ENCODE data around the gene KCNH2. TPM values are rescaled to one million over a fixed set of nuclear protein-coding genes. Genes with fewer than 3 reads are reported as not detected.

KCNH2 gene
- total RNA-seq, 4 donors from 2014 or later: 0.70 TPM; not detected in 3

DNA sequence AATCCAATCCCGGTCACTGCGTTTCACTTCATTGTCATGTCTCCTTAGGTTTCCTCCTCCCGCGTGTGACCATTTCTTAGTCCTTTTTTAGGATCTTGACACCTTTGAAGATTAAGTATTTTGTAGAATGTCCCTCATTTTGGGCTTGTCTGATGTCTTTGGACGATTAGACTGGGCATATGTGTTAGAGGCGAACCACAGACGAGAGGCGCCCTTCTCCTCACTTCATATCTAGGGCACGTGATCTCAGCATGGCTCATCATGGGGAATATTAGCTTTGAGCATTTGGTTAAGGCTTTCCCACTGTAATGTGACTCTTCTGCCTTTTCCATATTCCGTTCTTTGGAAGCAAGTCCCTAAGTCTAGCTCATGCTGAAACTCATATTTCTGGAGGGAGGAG, 59.0 kb downstream of the KCNH2 start:
- DNase-seq (ENCODE audit: low spot score in 2 of 2): no peak
- Histone ChIP-seq H3K9me3 (no peaks in the 10 kb centered on the region), H3K36me3 (no peaks in the 10 kb centered on the region), H3K27ac (no peak overlapping the region), H3K4me3 (no peak overlapping the region), H3K27me3 (peaks cover 28% of the 10 kb centered on the region), H3K4me1 (no peaks in the 10 kb centered on the region)
- TF ChIP-seq, protein P1, sequence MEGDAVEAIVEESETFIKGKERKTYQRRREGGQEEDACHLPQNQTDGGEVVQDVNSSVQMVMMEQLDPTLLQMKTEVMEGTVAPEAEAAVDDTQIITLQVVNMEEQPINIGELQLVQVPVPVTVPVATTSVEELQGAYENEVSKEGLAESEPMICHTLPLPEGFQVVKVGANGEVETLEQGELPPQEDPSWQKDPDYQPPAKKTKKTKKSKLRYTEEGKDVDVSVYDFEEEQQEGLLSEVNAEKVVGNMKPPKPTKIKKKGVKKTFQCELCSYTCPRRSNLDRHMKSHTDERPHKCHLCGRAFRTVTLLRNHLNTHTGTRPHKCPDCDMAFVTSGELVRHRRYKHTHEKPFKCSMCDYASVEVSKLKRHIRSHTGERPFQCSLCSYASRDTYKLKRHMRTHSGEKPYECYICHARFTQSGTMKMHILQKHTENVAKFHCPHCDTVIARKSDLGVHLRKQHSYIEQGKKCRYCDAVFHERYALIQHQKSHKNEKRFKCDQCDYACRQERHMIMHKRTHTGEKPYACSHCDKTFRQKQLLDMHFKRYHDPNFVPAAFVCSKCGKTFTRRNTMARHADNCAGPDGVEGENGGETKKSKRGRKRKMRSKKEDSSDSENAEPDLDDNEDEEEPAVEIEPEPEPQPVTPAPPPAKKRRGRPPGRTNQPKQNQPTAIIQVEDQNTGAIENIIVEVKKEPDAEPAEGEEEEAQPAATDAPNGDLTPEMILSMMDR (IDR thresholded peaks at IDR 0.05): no peak
- 89% methylated on average over 10 of the region's 10 CpGs for WGBS

DNA sequence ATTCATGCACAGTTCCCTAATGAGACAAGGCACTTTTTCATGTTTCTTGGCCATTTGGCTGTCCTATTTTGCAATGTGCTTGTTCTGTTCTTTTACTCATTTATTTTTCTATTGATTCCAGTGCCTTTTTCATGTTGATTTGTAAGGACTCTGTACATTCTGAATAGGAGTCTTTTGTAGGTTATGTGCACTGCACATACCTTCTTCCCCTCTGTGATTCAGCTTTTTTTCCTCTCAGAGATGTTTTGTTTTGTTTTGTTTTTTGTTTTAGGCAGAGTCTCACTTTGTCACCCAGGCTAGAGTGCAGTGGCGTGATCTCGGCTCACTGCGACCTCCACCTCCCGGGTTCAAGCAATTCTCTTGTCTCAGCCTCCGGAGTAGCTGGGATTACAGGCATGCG, 59.7 kb downstream of the KCNH2 start:
- WGBS: 91% methylated on average over 6 of the region's 6 CpGs

DNA sequence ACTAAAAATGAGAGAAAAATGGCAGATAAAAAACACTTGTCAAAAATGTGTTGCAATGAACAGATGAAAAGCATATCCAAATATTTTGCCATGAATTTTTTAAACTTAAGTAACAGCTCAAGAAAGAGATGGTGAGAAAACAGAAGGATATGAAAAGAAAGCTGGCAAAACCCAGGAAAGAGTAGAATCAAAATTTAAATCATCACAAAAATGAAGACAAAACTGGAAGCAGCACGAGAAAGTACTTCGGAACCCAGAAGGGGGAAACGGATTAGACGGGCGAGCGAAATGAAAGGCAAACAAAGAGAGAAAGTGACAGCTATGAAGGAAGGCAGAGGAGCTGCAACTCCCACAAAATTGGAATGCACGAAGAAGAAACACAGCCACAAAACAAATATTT, 60.2 kb downstream of the KCNH2 start:
- WGBS: 45% methylated on average over 7 of the region's 7 CpGs

More for the DNA sequence above, 59.7 kb downstream of the KCNH2 start:
- Histone ChIP-seq H3K36me3 (no peaks in the 10 kb centered on the region), H3K4me3 (no peak overlapping the region), H3K9me3 (no peaks in the 10 kb centered on the region), H3K27ac (no peak overlapping the region), H3K27me3 (peaks cover 30% of the 10 kb centered on the region), H3K4me1 (no peaks in the 10 kb centered on the region)
- TF ChIP-seq EP300 (IDR thresholded peaks at IDR 0.05): no peak
- TF ChIP-seq, protein P1 (IDR thresholded peaks at IDR 0.05): no peak
- no peak for DNase-seq (ENCODE audit: low spot score in 2 of 2)

DNA sequence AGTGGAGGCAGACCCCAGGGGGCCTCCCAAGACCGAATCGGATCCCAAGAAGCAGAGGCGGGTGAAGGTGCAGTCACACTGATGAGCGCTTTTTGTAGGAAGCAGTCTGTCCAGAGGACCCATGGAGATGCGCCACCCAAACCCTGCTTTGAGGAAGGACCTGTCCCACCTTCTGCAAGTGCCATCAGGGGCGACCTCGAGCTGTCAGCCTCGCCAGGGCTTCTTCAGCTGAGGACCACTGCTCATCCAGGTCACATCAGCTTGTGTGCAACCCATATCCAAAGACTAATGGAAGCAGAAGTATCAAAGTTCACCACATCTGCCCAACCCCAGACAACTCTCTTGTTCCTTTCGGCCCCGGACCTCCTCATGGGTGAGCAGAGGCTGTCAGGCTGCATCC, 61.5 kb downstream of the KCNH2 start:
- WGBS: 89% methylated on average over 10 of the region's 10 CpGs
- H3K27me3 ChIP-seq: peaks cover 35% of the 10 kb centered on the region
- no peak for DNase-seq (ENCODE audit: low spot score in 2 of 2)

More for the DNA sequence above, 60.2 kb downstream of the KCNH2 start:
- Histone ChIP-seq H3K27ac (no peak overlapping the region), H3K4me1 (no peaks in the 10 kb centered on the region), H3K9me3 (no peaks in the 10 kb centered on the region), H3K27me3 (peaks cover 30% of the 10 kb centered on the region), H3K36me3 (no peaks in the 10 kb centered on the region), H3K4me3 (no peak overlapping the region)
- no peak for DNase-seq (ENCODE audit: low spot score in 2 of 2)
- TF ChIP-seq POLR2A (IDR thresholded peaks at IDR 0.05) (no peak), POLR2AphosphoS5 (IDR thresholded peaks at IDR 0.05) (no peak), EP300 (IDR thresholded peaks at IDR 0.05) (no peak)
- TF ChIP-seq, protein P1 (IDR thresholded peaks at IDR 0.05): no peak

DNA sequence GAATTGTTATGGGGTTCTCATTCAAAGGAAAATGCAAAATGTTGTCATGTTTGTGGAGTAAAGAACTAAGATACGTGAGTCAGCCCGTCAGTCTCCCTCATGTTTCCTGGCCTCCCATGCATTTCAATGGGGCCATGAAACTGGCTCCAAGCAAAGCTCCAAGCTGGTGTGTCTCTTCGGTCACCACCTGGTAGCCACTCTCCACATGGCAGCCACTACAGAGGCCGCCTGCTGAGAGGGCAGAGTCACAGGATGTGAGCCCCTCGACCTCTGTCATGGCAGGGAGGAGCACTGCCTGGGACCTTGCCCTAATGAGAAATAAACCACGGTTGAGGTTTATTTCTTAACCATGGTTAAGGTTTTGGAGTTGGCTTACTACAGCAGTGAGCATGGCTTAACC, 63.2 kb downstream of the KCNH2 start:
- Histone ChIP-seq H3K4me1 (no peaks in the 10 kb centered on the region), H3K27ac (no peak overlapping the region), H3K9me3 (no peaks in the 10 kb centered on the region), H3K27me3 (peaks cover 36% of the 10 kb centered on the region), H3K4me3 (no peak overlapping the region), H3K36me3 (no peaks in the 10 kb centered on the region)
- TF ChIP-seq EP300 (IDR thresholded peaks at IDR 0.05) (no peak), POLR2A (IDR thresholded peaks at IDR 0.05) (no peak), POLR2AphosphoS5 (IDR thresholded peaks at IDR 0.05) (no peak)
- TF ChIP-seq, protein P1 (IDR thresholded peaks at IDR 0.05): no peak
- DNase-seq (ENCODE audit: low spot score in 2 of 2): no peak
- WGBS: 88% methylated on average over 6 of the region's 6 CpGs

More for the DNA sequence above, 61.5 kb downstream of the KCNH2 start:
- Histone ChIP-seq H3K9me3 (no peaks in the 10 kb centered on the region), H3K27ac (no peak overlapping the region), H3K36me3 (no peaks in the 10 kb centered on the region), H3K4me3 (no peak overlapping the region), H3K4me1 (no peaks in the 10 kb centered on the region)
- TF ChIP-seq EP300 (IDR thresholded peaks at IDR 0.05) (no peak), POLR2A (IDR thresholded peaks at IDR 0.05) (no peak), POLR2AphosphoS5 (IDR thresholded peaks at IDR 0.05) (no peak)
- TF ChIP-seq, protein P1 (IDR thresholded peaks at IDR 0.05): no peak

Measured in suprapubic skin (tissue), 4 donors.